OCI-M2 (cell line): Measurements from ENCODE around the gene DNAH8.

ENCODE experiments used
- DNase-seq: peaks from one replicate; lab custom pipeline; 2025; ENCODE audit not compliant: unreplicated experiment; lab: John Stamatoyannopoulos, UW

Gene DNAH8

GRCh38 chr6:39048481-39049399 is 333.6 kb downstream of the DNAH8 start, which contains the start of gene GLP1R:
GLP1R (plus strand) TSS chr6:39048781; CDS start chr6:39048841, 60 bp downstream.
- no peak for DNase-seq

- no peak for DNase-seq
These were observed 334.6 kb downstream of the DNAH8 start for GRCh38 chr6:39049575-39050283.

GRCh38 chr6:39050453-39051112 is 335.5 kb downstream of the DNAH8 start:
- no peak for DNase-seq

- no peak for DNase-seq
These were observed 336.4 kb downstream of the DNAH8 start for GRCh38 chr6:39051399-39052122.

- DNase-seq, result no peak
These were observed 338.0 kb downstream of the DNAH8 start for GRCh38 chr6:39053016-39053624.

- DNase-seq, result no peak
These were observed 338.9 kb downstream of the DNAH8 start for GRCh38 chr6:39053854-39054576.

- no peak for DNase-seq
These were observed 339.5 kb downstream of the DNAH8 start for GRCh38 chr6:39054577-39055142.

GRCh38 chr6:39055661-39056060 is 340.6 kb downstream of the DNAH8 start:
- DNase-seq, result no peak

GRCh38 chr6:39056191-39056590 is 341.1 kb downstream of the DNAH8 start:
- DNase-seq, result no peak

GRCh38 chr6:39056681-39057080 is 341.6 kb downstream of the DNAH8 start:
- DNase-seq, result no peak

GRCh38 chr6:39057251-39058155 is 342.4 kb downstream of the DNAH8 start:
- no peak for DNase-seq

GRCh38 chr6:39058471-39059147 is 343.5 kb downstream of the DNAH8 start:
- no peak for DNase-seq

- no peak for DNase-seq
These were observed 344.6 kb downstream of the DNAH8 start for GRCh38 chr6:39059496-39060310.

GRCh38 chr6:39060467-39061160 is 345.5 kb downstream of the DNAH8 start:
- DNase-seq, result no peak

- no peak for DNase-seq
These were observed 346.1 kb downstream of the DNAH8 start for GRCh38 chr6:39061182-39061581.

GRCh38 chr6:39061588-39061987 is 346.5 kb downstream of the DNAH8 start:
- no peak for DNase-seq
